ENCODE results near the gene GNAO1.

Gene GNAO1

GRCh38 chr16:56339431-56340195 lies 148.3 kb downstream of the GNAO1 start:
- TF ChIP-seq CTCF (IDR thresholded peaks at IDR 0.05; ENCODE audit: insufficient read depth, low read length, poor library complexity, severe bottlenecking): no peak
- no peak for DNase-seq (ENCODE audit: extremely low read depth, insufficient read length)
- no peaks in the 10 kb centered on the region; the same call in 1 of the 2 replicates for H3K27me3 ChIP-seq (replicated peaks; ENCODE audit: control insufficient read depth, insufficient read depth, low read length)
- H3K4me3 ChIP-seq (replicated peaks; ENCODE audit: low read depth, low read length): no peak overlapping the region
- no peaks in the 10 kb centered on the region for H3K36me3 ChIP-seq (ENCODE audit: control insufficient read depth, insufficient read depth, low read length)

- no peak overlapping the region for H3K4me3 ChIP-seq (replicated peaks; ENCODE audit: low read depth, low read length)
- no peaks in the 10 kb centered on the region for H3K36me3 ChIP-seq (ENCODE audit: control insufficient read depth, insufficient read depth, low read length)
- no peak for DNase-seq (ENCODE audit: extremely low read depth, insufficient read length)
- TF ChIP-seq CTCF (IDR thresholded peaks at IDR 0.05; ENCODE audit: insufficient read depth, low read length, poor library complexity, severe bottlenecking): no peak
- H3K27me3 ChIP-seq (replicated peaks; ENCODE audit: control insufficient read depth, insufficient read depth, low read length): no peaks in the 10 kb centered on the region; the same call in 1 of the 2 replicates
Measured at GRCh38 chr16:56340416-56340815, 149.1 kb downstream of the GNAO1 start.

- no peaks in the 10 kb centered on the region; the same call in 1 of the 2 replicates for H3K27me3 ChIP-seq (replicated peaks; ENCODE audit: control insufficient read depth, insufficient read depth, low read length)
- no peak for TF ChIP-seq CTCF (IDR thresholded peaks at IDR 0.05; ENCODE audit: insufficient read depth, low read length, poor library complexity, severe bottlenecking)
- no peak for DNase-seq (ENCODE audit: extremely low read depth, insufficient read length)
- H3K36me3 ChIP-seq (ENCODE audit: control insufficient read depth, insufficient read depth, low read length): no peaks in the 10 kb centered on the region
- no peak overlapping the region for H3K4me3 ChIP-seq (replicated peaks; ENCODE audit: low read depth, low read length)
Measured at GRCh38 chr16:56340864-56341365, 149.6 kb downstream of the GNAO1 start.

GRCh38 chr16:56341656-56342399 lies 150.5 kb downstream of the GNAO1 start:
- TF ChIP-seq CTCF (IDR thresholded peaks at IDR 0.05; ENCODE audit: insufficient read depth, low read length, poor library complexity, severe bottlenecking): no peak
- no peak for DNase-seq (ENCODE audit: extremely low read depth, insufficient read length)
- no peaks in the 10 kb centered on the region for H3K36me3 ChIP-seq (ENCODE audit: control insufficient read depth, insufficient read depth, low read length)
- no peak overlapping the region for H3K4me3 ChIP-seq (replicated peaks; ENCODE audit: low read depth, low read length)
- no peaks in the 10 kb centered on the region; the same call in 1 of the 2 replicates for H3K27me3 ChIP-seq (replicated peaks; ENCODE audit: control insufficient read depth, insufficient read depth, low read length)

- Histone ChIP-seq H3K36me3 (ENCODE audit: control insufficient read depth, insufficient read depth, low read length) (no peaks in the 10 kb centered on the region), H3K27me3 (replicated peaks; ENCODE audit: control insufficient read depth, insufficient read depth, low read length) (no peaks in the 10 kb centered on the region; the same call in 1 of the 2 replicates), H3K4me3 (replicated peaks; ENCODE audit: low read depth, low read length) (no peak overlapping the region)
- no peak for TF ChIP-seq CTCF (IDR thresholded peaks at IDR 0.05; ENCODE audit: insufficient read depth, low read length, poor library complexity, severe bottlenecking)
- DNase-seq (ENCODE audit: extremely low read depth, insufficient read length): no peak
Measured at GRCh38 chr16:56343661-56344517, 152.6 kb downstream of the GNAO1 start.

Measured in GM06990 (cell line).